DMS114 treated with DMSO at 0.1 percent for 48 hours (cell line): ENCODE results near the gene UBE2E2.

Experiments
- DNase-seq: peaks from one replicate; lab custom pipeline; 2025; ENCODE audit not compliant: unreplicated experiment; lab: John Stamatoyannopoulos, UW

UBE2E2 gene

DNA sequence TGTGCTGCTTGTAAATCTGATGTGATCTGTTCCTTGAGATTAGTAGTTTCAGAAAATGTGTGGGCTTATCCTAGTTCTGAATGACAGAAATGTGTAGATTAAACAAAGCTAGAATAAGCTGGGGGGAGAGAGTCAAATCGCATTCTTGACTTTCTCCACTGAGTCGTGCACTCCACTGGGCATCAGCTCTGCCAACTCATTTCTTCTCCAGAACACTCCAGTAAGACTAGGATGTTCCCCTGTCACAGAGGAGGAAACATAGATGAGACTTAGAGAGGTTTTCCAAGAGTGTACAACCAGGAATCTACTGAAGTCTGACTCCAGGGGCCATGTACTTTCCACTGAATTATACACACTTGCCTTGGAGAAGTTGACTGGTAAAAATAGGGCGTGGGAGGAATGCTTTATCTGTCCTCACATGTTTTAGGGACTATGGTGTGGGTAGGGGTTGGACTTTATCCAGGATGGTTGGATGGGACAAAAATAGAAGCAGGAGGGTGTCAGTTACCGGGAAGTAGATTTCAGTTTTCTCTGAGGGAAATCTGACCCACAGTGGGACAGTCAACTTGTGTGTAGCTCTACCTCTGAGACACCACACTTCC, 298.2 kb downstream of the UBE2E2 start:
- DNase-seq: no peak

DNA sequence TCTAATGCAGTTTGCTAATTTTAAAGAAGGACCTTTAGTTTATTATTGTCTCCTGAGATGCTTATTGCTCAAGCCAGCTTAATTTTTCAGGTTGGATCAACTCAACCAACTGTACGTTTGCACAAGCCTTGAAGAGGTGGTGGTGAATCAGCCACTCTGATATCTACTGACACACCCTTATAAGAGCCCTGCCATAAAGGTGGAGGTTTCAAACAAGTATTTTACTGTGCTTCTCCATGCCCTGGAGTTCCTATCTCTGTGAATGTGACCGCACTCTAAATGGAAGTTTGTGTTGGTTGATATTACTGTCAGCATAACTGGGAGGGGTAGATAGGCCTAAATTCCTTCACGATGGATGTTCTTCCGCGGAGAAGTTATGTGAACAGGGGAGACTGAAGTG, 305.3 kb downstream of the UBE2E2 start:
- DNase-seq: no peak

DNA sequence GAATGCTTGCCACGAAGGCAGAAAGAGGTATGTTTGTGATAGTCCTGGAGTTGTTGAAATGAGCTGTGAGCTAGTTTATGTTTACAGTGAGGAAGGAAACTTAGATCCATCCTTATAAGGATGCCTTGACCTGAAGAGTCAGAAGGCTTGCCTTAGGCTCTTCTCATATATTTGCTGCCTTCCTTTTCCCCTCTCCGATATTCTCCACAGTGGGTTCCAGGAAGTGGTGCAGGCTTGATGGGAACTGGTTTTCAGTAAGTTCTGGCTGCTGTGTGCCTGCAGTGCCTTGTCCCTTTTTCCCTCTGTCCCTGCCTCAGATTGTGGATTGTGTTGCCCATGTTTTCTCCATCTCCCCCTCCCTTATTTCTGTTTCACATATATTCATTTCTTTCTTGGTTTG, 315.3 kb downstream of the UBE2E2 start:
- no peak for DNase-seq

DNA sequence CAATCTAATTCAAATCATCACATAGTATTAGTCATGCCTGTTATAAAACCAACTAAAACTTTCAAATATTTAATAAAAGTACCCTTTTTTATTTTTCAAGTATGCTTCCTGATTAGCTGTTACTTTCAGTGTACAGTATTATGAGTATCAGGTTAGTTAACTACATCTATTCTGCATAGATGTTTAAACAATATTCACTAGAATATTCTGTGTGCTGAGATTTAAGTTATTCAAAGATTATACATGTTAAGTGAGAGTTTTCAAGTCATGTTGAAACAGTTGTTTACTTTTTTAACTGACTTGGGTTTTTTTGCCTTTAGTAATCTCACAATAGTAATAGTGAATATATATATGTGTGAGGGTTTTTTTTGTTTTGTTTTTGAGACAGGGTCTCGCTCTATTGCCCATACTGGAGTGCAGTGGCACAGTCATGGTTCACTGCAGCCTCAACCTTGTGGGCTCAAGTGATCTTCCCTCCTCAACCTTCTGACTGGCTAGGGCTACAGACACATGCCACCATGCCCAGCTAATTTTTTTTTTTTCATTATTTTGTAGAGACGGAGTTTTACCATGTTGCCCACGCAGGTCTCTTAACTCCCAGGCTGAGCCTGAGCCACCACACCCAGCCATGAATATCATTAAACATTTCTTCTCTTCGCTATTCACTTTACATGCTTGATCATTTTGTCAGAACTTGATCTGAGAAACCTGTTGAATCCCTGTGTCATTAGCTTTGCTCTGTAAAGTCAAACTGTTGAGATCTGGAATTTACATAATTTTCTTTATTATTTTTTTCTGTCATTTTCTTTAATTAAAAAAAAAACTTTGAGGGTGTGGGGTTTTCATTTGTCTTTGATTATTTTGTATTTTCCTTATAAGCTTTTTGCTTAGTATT, 316.4 kb downstream of the UBE2E2 start:
- DNase-seq: no peak

DNA sequence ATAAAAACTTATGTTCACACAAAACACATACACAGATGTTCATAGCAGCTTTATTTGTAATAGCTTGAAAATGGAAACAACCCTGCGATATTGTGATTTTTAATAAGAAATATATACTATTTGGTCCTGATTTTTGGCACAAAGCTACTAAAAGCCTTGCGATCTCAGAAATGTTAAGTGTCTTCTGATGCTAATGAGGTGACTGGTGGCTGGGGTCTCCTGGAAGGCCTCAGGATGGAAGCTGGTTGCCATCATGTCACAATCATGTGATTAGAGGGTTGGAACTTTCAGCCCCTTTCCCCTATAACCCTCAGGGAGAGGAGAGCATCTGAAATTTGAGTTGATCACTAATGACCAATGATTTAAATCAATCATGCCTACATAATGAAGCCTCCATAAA, 324.2 kb downstream of the UBE2E2 start:
- no peak for DNase-seq

DNA sequence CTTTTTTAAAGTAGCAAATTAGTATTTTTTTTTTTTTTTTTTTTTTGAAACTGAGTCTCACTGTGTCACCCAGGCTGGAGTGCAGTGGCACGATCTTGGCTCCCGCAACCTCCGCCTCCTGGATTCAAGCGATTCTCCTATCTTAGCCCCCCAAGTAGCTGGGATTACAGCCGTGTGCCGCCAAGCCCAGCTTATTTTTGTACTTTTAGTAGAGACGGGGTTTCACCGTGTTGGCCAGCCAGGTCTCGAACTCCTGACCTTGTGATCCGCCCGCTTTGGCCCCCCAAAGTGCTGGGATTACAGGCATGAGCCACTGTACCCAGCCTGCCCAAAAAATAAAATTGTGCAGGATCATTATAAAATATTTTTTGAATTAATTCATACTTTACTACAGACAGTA, 330.5 kb downstream of the UBE2E2 start:
- DNase-seq: no peak

DNA sequence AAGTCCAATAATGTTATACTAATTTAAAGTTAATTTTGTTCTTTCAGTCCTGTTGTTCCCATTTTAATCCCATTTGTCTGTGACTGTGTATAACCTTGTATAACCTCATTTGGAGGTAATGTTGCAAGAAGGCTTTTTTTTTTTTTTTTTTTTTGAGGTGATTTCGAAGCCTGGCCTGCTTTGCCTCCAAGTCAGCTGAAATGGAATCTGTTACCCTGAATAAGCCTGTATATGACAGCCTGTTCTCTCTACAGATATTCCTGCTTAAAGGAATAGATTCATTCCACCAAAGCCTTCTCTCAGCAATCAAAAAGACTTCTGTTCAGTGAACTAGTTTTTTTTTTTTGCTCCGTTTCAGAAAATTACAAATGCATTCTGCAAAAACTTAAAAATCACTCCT, 330.9 kb downstream of the UBE2E2 start:
- DNase-seq: no peak

DNA sequence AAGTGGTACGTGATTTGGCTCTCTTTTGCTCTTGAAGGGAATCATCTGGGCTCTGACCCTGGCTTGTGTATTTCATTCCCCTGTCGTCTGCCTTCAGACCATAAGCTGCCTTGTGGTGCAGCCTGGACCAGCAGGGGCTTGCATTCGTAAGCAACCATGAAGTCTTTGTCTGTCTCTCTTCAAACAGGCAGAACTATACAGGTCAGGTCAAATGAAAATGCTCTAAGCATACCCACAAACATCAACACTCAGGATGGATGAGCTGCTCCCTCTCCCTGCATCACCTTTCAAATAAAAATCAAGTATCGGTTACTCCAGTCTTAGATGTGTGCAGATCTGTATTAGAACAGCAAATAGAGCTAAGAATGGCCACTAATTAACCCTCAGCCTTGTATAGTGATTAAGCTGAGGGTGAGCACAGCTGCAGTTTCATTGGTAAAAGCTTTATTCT, 334.0 kb downstream of the UBE2E2 start:
- no peak for DNase-seq

DNA sequence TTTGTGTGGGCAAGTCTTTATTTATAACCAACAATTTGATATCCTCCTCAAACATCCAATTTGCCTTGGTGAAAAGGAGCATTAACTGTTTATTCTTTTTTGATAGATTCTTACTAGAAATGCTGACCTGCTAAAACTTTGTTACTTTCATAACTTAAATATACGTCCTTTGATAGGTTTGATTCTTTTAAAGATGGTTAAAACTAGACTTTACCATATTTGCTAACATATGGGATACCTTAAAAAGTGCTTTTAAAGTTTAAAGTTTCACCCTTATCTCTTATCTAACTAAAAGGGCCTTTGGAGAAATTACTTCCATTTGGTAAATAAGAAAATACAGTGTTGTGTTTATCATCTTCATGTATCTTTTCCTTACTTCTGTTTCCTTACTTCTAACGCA, 336.1 kb downstream of the UBE2E2 start:
- DNase-seq: no peak

DNA sequence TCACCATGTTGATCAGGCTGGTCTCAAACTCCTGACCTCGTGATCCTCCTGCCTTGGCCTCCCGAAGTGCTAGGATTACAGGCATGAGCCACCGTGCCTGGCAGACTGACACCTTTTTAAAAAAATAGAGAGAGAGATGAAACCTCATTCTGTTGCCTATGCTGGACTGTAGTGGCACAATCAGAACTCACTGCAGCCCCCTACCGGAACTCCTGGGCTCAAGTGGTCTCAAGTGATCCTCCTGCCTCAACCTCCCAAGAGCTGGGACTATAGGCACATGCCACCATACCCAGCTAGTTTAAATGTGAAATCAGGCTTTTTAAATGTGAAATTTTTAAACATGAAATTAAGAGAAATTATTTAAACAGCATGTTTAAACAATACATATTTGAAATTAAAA, 337.5 kb downstream of the UBE2E2 start:
- DNase-seq: no peak

DNA sequence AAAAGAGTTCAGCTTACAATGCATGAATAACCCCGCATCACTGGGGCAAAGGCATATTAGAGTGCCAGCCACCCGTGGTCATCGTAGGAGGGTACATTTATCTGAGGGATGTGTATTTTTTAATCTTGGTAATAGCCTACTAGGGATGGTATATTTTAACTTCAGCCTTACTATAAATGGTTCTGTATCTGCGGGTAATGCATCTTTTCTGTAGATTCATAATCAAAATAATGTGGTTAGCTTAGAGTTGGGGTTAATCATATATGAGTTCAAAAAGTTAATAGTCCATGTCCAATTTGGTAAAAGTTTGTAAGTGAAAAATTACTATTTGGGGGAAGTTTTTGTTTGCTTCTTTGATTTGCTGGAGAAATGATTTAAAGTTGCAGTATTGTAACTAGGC, 339.0 kb downstream of the UBE2E2 start:
- DNase-seq: no peak

DNA sequence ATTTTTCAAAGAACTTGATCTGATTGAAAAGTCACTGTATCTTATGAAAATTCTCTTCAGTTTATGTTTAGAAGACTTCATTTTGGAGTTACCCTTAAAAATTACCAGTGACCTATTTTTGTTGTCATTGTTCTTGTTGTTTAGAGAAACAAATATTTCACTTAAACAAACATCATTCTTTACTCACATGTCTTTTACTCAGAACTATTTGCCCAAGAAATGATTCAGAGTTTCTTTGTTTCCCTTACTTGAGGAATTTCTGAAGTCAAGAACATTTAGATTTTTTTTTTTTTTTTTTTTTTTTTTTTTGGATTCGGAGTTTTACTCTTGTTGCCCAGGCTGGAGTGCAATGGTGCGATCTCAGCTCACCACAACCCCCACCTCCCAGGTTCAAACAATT, 343.1 kb downstream of the UBE2E2 start:
- DNase-seq: no peak

DNA sequence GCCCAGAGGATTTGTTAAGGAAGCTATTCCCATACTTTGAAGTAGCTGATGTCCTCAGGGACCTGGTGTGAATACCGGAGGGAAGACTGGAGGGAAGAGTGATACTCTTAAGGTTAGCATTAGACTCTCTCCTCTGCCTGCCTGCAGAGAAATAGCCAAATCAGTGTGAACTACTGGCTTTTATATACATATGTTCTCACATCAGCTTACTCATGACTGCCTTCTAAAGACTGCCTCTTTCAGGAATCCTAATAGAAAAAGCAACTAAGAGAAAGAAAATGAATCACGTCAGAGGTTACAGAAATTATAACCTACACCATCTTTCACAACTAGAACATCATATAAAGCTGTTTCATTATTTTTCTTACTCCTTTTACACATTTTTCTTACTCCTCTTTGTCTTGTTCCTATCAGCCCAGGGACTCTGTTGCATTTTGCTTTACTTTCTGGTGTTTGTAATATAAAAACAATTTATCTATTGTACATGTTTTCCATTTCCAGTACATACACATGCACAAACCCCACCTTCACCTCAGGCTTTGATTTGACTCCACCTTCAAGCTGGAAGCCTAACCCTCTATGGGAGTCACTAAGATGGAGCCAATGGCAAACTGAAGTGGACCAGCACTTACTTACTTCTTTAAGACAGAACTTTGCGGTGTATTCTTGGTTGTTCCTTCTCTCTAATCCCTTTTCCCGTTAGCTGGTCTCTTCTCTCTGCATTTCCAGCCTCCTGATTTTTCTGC, 345.0 kb downstream of the UBE2E2 start:
- DNase-seq: no peak

DNA sequence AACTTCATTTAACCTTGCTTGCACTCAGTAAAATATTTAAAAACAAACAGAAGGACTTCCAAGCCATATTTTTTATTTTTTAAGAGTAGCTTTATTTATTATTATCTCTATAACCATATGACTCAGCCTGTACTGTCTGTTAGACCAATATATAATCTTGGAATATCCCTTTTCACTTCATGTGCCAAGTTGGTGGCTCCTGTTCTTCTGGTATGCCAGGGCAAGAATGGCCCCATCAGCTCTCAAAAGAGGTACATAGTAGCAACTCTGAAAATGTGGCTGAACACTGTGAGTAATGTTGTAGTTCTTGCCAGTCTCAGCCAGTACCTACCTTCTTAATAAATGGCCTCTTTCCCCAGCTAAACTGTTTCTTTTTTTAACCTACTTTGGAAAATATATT, 345.6 kb downstream of the UBE2E2 start:
- DNase-seq: no peak

DNA sequence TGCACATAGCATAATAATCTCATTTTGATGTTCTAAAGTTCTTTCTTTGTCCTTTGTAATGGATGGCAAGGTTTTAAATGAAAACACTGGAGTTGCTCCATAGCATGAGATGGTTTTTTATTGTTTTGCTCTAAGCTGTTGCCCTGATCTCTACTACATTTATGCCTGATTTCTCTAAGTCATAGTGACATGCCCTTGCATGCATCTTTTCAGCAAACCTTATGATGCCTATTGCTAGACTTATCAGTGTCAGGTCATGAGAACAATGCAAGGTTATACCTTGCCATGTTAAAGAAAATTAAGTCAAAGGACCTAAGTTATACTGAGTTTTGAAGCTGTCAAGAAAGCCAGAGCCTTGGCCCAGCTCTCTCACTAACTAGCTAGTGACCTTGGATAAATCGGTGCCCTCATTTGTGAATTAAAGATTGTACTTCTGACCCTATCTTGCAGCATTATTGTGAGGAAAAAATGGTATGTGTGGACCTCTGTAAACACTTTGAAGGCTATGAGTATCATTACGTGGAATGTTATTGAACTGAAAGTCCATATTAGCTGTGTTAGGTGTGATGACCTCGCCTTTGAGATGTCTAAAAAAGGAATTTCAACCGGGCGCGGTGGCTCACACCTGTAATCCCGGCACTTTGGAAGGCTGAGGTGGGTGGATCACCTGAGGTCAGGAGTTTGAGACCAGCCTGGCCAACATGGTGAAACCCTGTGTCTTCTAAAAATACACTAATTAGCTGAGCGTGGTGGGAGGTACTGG, 346.2 kb downstream of the UBE2E2 start:
- DNase-seq: no peak

DNA sequence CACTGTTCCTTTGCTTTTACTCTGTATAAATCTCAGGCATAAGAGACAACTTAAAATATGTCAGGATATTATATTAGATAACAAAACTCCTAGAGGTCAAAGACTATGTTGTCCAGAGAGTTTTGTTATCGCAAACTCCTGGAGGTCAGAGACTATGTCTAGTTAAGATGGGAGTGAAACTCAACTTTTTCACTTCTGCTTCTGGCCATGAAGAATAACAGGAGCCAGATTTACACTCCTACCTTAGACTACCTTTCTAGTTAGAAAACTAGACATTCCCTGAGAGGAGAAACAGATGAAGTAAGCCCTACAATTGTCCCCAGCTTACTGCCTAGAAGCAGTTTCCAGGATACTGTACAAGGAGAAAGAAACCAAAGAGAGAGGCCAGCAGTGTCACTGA, 347.3 kb downstream of the UBE2E2 start:
- no peak for DNase-seq

DNA sequence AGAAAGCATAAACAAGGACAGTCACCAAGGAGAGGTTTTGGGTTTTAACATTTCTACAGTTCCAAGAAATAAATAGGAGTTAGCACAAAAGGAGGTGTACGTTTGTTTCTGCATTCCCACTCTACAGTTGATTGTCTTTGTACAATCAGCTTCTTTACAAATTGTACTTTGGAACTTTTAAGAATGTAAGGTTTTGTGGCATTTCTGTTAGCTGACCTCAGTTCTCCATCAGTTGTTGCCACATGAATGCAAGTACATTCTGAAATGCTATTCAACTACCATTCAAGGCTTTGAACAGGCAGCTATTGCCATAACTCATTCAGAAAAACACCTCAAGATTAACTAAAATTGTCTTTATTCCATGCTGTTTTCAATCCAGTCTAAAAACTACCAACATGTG, 349.4 kb downstream of the UBE2E2 start:
- no peak for DNase-seq

DNA sequence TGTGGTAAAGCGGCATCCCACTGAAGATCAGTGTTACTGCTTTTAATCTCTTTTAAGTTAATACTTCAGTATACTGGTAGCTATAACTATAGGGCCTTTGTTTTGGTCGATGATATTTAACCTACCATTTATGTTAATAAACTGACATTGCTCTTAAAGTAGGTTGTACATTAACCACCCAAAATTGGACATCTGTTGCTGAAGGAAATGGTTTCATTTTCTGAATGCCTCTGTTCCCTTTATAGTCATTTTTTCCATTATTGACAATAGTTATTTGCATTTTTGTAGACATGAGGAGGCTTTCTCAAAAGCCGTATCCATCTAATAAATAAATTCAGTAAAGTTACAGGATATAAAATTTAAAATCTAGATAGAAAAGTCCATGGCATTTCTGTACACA, 350.2 kb downstream of the UBE2E2 start:
- no peak for DNase-seq

DNA sequence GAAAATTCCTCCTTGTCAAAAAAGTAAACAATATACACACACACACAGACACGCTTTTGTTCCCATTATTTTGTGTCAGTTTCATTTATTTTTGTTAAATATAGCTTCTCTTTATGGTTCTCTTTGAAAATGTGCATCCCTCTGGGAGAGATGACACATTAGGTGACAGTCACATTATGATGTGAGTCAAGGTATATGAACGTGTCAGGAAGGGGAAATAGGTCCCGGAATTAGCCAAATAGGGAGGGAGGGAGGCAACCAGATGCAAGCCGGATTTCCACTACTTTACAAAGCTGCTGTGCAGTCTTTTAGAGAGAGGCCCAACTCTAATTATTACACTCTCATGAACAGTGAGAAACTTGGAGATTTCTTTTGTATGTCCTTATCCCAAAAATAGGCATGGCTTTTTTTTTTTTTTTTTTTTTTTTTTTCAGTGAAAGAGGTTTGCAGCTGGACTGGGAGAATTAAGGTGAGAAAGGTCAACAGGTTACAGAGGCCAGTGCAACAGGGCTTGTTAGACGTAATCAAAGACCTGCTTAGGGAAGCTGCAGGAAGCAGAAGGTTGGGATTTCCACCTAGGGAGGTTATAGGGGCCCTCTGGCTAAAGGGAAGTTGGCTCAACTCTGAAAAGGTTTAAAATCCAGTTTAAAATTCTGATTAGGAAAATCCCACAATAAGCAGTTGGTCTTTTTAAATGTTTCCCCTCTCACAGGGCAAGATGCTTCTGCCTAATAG, 362.1 kb downstream of the UBE2E2 start:
- DNase-seq: no peak

DNA sequence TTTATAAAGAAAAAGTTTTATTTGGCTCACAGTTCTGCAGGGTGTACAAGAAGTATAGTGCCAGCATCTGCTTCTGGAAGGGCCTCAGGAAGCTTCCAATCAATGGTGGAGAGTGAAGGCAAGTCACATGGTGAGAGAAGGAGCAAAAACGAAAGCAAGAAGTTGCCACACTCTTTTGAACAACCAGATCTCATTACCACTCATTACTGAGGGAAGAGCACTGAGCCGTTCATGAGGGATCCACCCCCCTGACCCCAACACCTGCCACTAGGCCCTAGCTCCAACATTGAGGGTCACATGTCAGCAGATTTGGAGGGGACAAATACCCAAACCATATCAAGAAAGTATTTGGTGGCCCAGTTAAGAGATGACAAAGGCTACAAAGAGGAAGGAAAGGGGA, 363.4 kb downstream of the UBE2E2 start:
- DNase-seq: no peak

DNA sequence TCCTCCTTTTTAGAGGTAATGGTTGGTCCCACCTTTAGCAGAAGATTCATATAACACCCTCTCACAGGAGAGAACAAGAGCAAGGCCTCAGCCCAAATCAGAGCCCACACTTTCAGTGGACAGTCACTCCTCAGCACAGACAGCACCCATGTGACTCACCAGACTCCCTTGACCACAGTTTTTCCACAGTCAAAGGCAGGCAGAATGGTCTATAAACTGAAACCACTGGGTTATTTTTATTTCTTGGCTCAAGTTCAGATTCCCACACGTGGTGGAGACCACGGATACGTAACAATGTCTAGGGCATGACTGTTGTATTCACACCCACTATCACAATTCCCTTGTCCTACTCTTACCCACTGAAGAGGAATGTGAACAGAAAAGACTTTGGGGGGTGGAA, 364.8 kb downstream of the UBE2E2 start:
- DNase-seq: no peak
